K562 (cell line): ENCODE data around the gene COL28A1. TPM values are rescaled to one million over a fixed set of nuclear protein-coding genes. Genes with fewer than 3 reads are reported as not detected.

Source experiments
- ATAC-seq: fragments of 200-7000 bp; cut with Tn5 transposase; 3 replicates; pipeline ENCODE4 v1.9.1; 2020; ENCODE audit warnings: moderate library complexity
- BruUV-seq: library from RNA; stranded (reverse); fragments of 400-500 nt; replicated peaks from 2 replicates; lab custom pipeline; 2021; lab: Mats Ljungman, UMichigan
- CTCF ChIA-PET: fragments of 300-600 bp; formaldehyde crosslinking; extraction: SDS; loops from one replicate; lab custom pipeline; 2021; ENCODE audit warnings: low intra/inter-chr PET ratio; lab: Yijun Ruan, JAX
- POLR2A ChIA-PET: fragments of 300-600, 350-650 bp; sonication (Branson Sonifier 250); formaldehyde crosslinking; extraction: SDS; loops from one replicate; lab custom pipeline; 2021; ENCODE audit warnings: antibody characterized with exemption, inconsistent platforms; lab: Yijun Ruan, JAX
- DNase-seq, 4 experiments: peaks; one replicate each; pipeline versions ENCODE4 v3.0.0 to v3.0.0-alpha.2; 2011 to 2018; ENCODE audit warnings: low spot score in 3 of 4, mixed read lengths in 3 of 4; ENCODE audit errors: extremely low read depth in 1 of 4
- FAIRE-seq: peaks from 2 replicates; lab custom pipeline; 2011; peaks lifted over from hg19 to GRCh38; lab: Jason Lieb, UNC
- H2AFZ ChIP-seq: 2 replicates; pipeline ENCODE4 v1.6.0; 2011; ENCODE audit warnings: low read depth, low read length, control low read depth, inconsistent platforms
- H3K27ac ChIP-seq: fragments of 200-600 bp; 3 replicates; pipeline ENCODE4 v1.8.0; 2011; ENCODE audit warnings: low read depth, mild to moderate bottlenecking, control low read depth, inconsistent platforms, low read length, moderate library complexity, mixed read lengths; ENCODE audit errors: extremely low read depth
- H3K27me3 ChIP-seq, 2 experiments: fragments of 300-600 bp in 1 of 2; 2 replicates in 1 of 2; 3 replicates in 1 of 2; pipeline versions ENCODE4 v1.6.0 to v1.8.0; 2011; ENCODE audit warnings: inconsistent platforms in 2 of 2, low read length in 2 of 2, mild to moderate bottlenecking in 1 of 2, mixed read lengths in 1 of 2, moderate library complexity in 1 of 2; ENCODE audit not compliant: control insufficient read depth in 2 of 2, insufficient read depth in 2 of 2
- H3K36me3 ChIP-seq: fragments of 300-600 bp; 3 replicates; pipeline ENCODE4 v1.8.0; 2011; ENCODE audit warnings: mild to moderate bottlenecking, low read length, inconsistent platforms; ENCODE audit not compliant: control insufficient read depth, insufficient read depth
- H3K4me1 ChIP-seq, 2 experiments: fragments of 200-600 bp in 1 of 2; replicated peaks in 1 of 2; 2 replicates in 1 of 2; 3 replicates in 1 of 2; pipeline versions ENCODE4 v1.5.1 to v1.8.0; 2011; ENCODE audit warnings: inconsistent platforms in 2 of 2, low read length in 2 of 2, mild to moderate bottlenecking in 1 of 2, mixed read lengths in 1 of 2, moderate library complexity in 1 of 2; ENCODE audit not compliant: control insufficient read depth in 2 of 2, insufficient read depth in 2 of 2
- H3K4me2 ChIP-seq: 2 replicates; pipeline ENCODE4 v1.6.1; 2011; ENCODE audit warnings: low read length, control low read depth, inconsistent platforms, mixed read lengths; ENCODE audit not compliant: insufficient read depth
- H3K4me3 ChIP-seq: fragments of 200-600 bp; sonication (generic), shearing (Covaris generic); 2 replicates; pipeline ENCODE4 v1.5.1; 2016; ENCODE audit warnings: control low read depth, inconsistent platforms
- H3K79me2 ChIP-seq: fragments of 200-600 bp; 3 replicates; pipeline ENCODE4 v1.8.0; 2011; ENCODE audit warnings: low read length, inconsistent platforms; ENCODE audit not compliant: control insufficient read depth, insufficient read depth
- H3K9ac ChIP-seq, 2 experiments: 2 replicates each; pipeline versions ENCODE4 v1.6.0 to v1.6.1; 2011; ENCODE audit warnings: low read depth in 2 of 2, low read length in 2 of 2, control low read depth in 1 of 2, inconsistent platforms in 1 of 2, mild to moderate bottlenecking in 1 of 2, mixed read lengths in 1 of 2; ENCODE audit not compliant: insufficient read depth in 1 of 2
- H3K9me1 ChIP-seq: one replicate; pipeline ENCODE4 v1.6.0; 2011; ENCODE audit warnings: inconsistent platforms, mild to moderate bottlenecking, low read length, moderate library complexity; ENCODE audit not compliant: control insufficient read depth, insufficient read depth
- H3K9me3 ChIP-seq: replicated peaks from 2 replicates; pipeline ENCODE4 v1.5.1; 2011; ENCODE audit warnings: low read depth, low read length, inconsistent platforms; ENCODE audit not compliant: control insufficient read depth, insufficient read depth
- H4K20me1 ChIP-seq: replicated peaks from 2 replicates; pipeline ENCODE4 v1.6.1; 2011; ENCODE audit warnings: low read length, inconsistent platforms, mixed read lengths; ENCODE audit not compliant: control insufficient read depth, insufficient read depth
- C11orf30 ChIP-seq: fragments of 450-650 bp; IDR thresholded peaks from 2 replicates; pipeline ENCODE4 v1.6.1; 2016; ENCODE audit warnings: low read depth, mild to moderate bottlenecking
- CHD2 ChIP-seq: IDR thresholded peaks from 2 replicates; pipeline ENCODE4 v1.6.1; 2011; ENCODE audit warnings: low read depth, low read length
- E2F3 ChIP-seq: fragments of 250-450 bp; sonication (Bioruptor Pico); IDR thresholded peaks from 2 replicates; pipeline ENCODE4 v1.4.0; 2020; ENCODE audit warnings: mild to moderate bottlenecking
- HIVEP1 ChIP-seq: fragments of 250-450 bp; sonication (Bioruptor Pico); IDR thresholded peaks from 2 replicates; pipeline ENCODE4 v1.4.0; 2020; ENCODE audit warnings: mild to moderate bottlenecking
- PHF8 ChIP-seq: fragments of 200-600 bp; sonication (generic); IDR thresholded peaks from 2 replicates; pipeline ENCODE4 v1.6.1; 2012; ENCODE audit warnings: mixed run types, mild to moderate bottlenecking, inconsistent platforms, low read length, moderate library complexity, borderline replicate concordance
- SETDB1 ChIP-seq: IDR thresholded peaks from one replicate; pipeline ENCODE4 v1.6.1; 2012; ENCODE audit warnings: low read length, control low read depth, inconsistent platforms
- ZC3H11A ChIP-seq: IDR thresholded peaks from 2 replicates; pipeline ENCODE4 v1.6.1; 2012; ENCODE audit warnings: low read depth, low read length, improper control_type of control experiment
- ZC3H4 ChIP-seq: sonication (generic); formaldehyde crosslinking; IDR thresholded peaks from 2 replicates; pipeline ENCODE4 v1.9.0; 2021; ENCODE audit warnings: missing genetic modification reagents, borderline replicate concordance
- ZFP1 ChIP-seq: fragments of 450-650 bp; formaldehyde crosslinking; IDR thresholded peaks from 2 replicates; pipeline ENCODE4 v1.4.0; 2020; ENCODE audit warnings: mild to moderate bottlenecking, mixed read lengths
- ZNF316 ChIP-seq: fragments of 450-650 bp; IDR thresholded peaks from 2 replicates; pipeline ENCODE4 v1.6.1; 2016
- ZNF57 ChIP-seq: fragments of 450-650 bp; formaldehyde crosslinking; IDR thresholded peaks from 2 replicates; pipeline ENCODE4 v1.4.0; 2020; ENCODE audit warnings: mild to moderate bottlenecking, moderate library complexity
- WGBS: fragments of 100-300 bp; shearing (Covaris generic); methylation state at CpG from one replicate; pipeline ENCODE4 v1.1.6; 2016; ENCODE audit warnings: low coverage, mixed read lengths; ENCODE audit not compliant: insufficient coverage; ENCODE audit errors: missing lambda C conversion rate; 5-methylcytosine and 5-hydroxymethylcytosine counted together
- in situ Hi-C: fragments of 300-500 bp; cut with MboI; formaldehyde crosslinking; loops from 4 replicates; pipeline ENCODE4 v1.15.0; 2018; ENCODE audit warnings: inconsistent platforms, mixed read lengths
- intact Hi-C: fragments of 100-400 bp; cut with micrococcal nuclease; formaldehyde crosslinking; loops from 2 replicates; pipeline ENCODE4 v1.14.2; 2022
- polyA plus RNA-seq, 8 experiments: library from polyadenylated mRNA; depleted of rRNA in 4 of 8; stranded (reverse) in 5 of 8; unstranded in 3 of 8; fragments of >200 nt; fragmentation: Nextera tagmentation in 2 of 8; fragmentation: Illumina TruSeq in 1 of 8; extraction: Ambion mirVana in 2 of 8; extraction: Trizol in 1 of 8; gene quantifications; 2 replicates each; pipeline versions ENCODE4 v1.2.1 to v1.2.3, GENCODE V29; 2011 to 2014; ENCODE audit warnings: inconsistent platforms in 1 of 8, missing spikeins in 1 of 8
- total RNA-seq, 7 experiments: library from RNA; depleted of rRNA in 6 of 7; stranded (reverse); fragments of >200 nt in 6 of 7; fragmentation: Illumina TruSeq in 2 of 7; extraction: Trizol in 2 of 7; gene quantifications; 2 replicates each; pipeline versions ENCODE4 v1.2.1 to v1.2.3, GENCODE V29; 2011 to 2021; ENCODE audit warnings: low replicate concordance in 1 of 7

COL28A1 gene
- total and polyA plus RNA-seq, 9 of the 15 experiments (the other 6 are each of a cell fraction or from before 2014, with no cell fraction given) = 0.03 to 0.13 (median 0.05) TPM; not detected in 3

GRCh38 chr7:7552199-7552598, 16.5 kb upstream of the COL28A1 start:
- in situ Hi-C loops = no loop called here
- 3% methylated on average over 2 of the region's 2 CpGs for WGBS
- peaks cover 0 to 9% of the 10 kb centered on the region in 2 experiments; a peak in 2 of 5 replicates for H3K27me3 ChIP-seq
- 0 out of 2 replicates have a peak, but pooled peaks cover 4% of the 10 kb centered on the region for H4K20me1 ChIP-seq
- ChIA-PET CTCF (no interaction called here), POLR2A (no interaction called here)
- H3K79me2 ChIP-seq = no peaks in the 10 kb centered on the region
- H3K36me3 ChIP-seq = no peaks in the 10 kb centered on the region
- H3K9ac ChIP-seq = no peak overlapping the region
- H3K9me1 ChIP-seq = no peaks in the 10 kb centered on the region
- no peaks in the 10 kb centered on the region for H3K9me3 ChIP-seq
- TF ChIP-seq C11orf30 (peak; percentile 49; the same call in 1 of the 2 replicates), SETDB1 (no peak), ZFP1 (CRISPR knock-in tag) (no peak), ZC3H11A (no peak), ZNF316 (peak; percentile 71), PHF8 (no peak)
- BruUV-seq = no TSS peak
- no peak for ATAC-seq
- no peak overlapping the region for H3K4me3 ChIP-seq
- intact Hi-C loops = no loop called here
- DNase-seq = no peak
- H3K4me1 ChIP-seq = peaks cover 0 to 4% of the 10 kb centered on the region in 2 experiments; a peak in 1 of 5 replicates
- no peak overlapping the region for H2AFZ ChIP-seq
- no peak overlapping the region for H3K27ac ChIP-seq
- no peak for FAIRE-seq
- H3K4me2 ChIP-seq = no peak overlapping the region

GRCh38 chr7:7550663-7551062, 15.0 kb upstream of the COL28A1 start:
- no peaks in the 10 kb centered on the region for H3K9me3 ChIP-seq
- no peak overlapping the region for H3K9ac ChIP-seq
- WGBS = 16% methylated on average over 3 of the region's 3 CpGs
- ATAC-seq (no peak), DNase-seq (no peak), FAIRE-seq (no peak)
- no peak overlapping the region for H3K27ac ChIP-seq
- no peak overlapping the region for H3K4me3 ChIP-seq
- intact Hi-C loops (no loop called here), in situ Hi-C loops (no loop called here)
- CTCF ChIA-PET = no interaction called here
- 0 out of 2 replicates have a peak, but pooled peaks cover 4% of the 10 kb centered on the region for H4K20me1 ChIP-seq
- no peaks in the 10 kb centered on the region for H3K36me3 ChIP-seq
- POLR2A ChIA-PET = interaction anchor here (2.0 kb wide), 1 partner anchor 14 kb away, joined by 5 read pairs; no protein-coding TSS in a partner anchor
- no peaks in the 10 kb centered on the region; a peak in 1 of 5 replicates for H3K27me3 ChIP-seq
- no peaks in the 10 kb centered on the region for H3K79me2 ChIP-seq
- H3K9me1 ChIP-seq = no peaks in the 10 kb centered on the region
- no peak overlapping the region for H2AFZ ChIP-seq
- H3K4me1 ChIP-seq = peaks cover 0 to 4% of the 10 kb centered on the region in 2 experiments; a peak in 1 of 5 replicates
- no TSS peak for BruUV-seq
- H3K4me2 ChIP-seq = no peak overlapping the region
- TF ChIP-seq HIVEP1 (no peak), CHD2 (no peak), ZNF57 (CRISPR knock-in tag) (no peak), ZC3H4 (CRISPR knock-in tag) (no peak), E2F3 (no peak)
